SK-N-SH (cell line): ENCODE results near the gene TMEM116.

Experiments
- CHD2 ChIP-seq: fragments of 150-350 bp; IDR thresholded peaks from 2 replicates; pipeline ENCODE4 v1.6.1; 2018; ENCODE audit warnings: low read length; ENCODE audit not compliant: partially characterized antibody
- EZH2phosphoT487 ChIP-seq: fragments of 200-600 bp; sonication (generic); IDR thresholded peaks from 2 replicates; pipeline ENCODE4 v1.6.1; 2017; ENCODE audit warnings: low read depth, mixed run types, mild to moderate bottlenecking, antibody characterized with exemption, moderate library complexity, borderline replicate concordance
- GATA2 ChIP-seq: sonication (generic); formaldehyde crosslinking; IDR thresholded peaks from 2 replicates; pipeline ENCODE4 v1.5.0; 2020; ENCODE audit warnings: mild to moderate bottlenecking, missing genetic modification reagents
- POLR2AphosphoS5 ChIP-seq: IDR thresholded peaks from 2 replicates; pipeline ENCODE4 v1.6.1; 2012; ENCODE audit warnings: low read depth, low read length
- RAD21 ChIP-seq: IDR thresholded peaks from 2 replicates; pipeline ENCODE4 v1.6.1; 2012; ENCODE audit warnings: mild to moderate bottlenecking, low read length
- TCF12 ChIP-seq: IDR thresholded peaks from 2 replicates; pipeline ENCODE4 v1.4.0; 2012
- YY1 ChIP-seq: IDR thresholded peaks from 2 replicates; pipeline ENCODE4 v1.4.0; 2012; ENCODE audit warnings: low read depth, mild to moderate bottlenecking
- TF ChIP-seq, protein P1 (sequence below): fragments of 150-350 bp; IDR thresholded peaks from 2 replicates; pipeline ENCODE4 v1.6.1; 2017; ENCODE audit warnings: antibody characterized with exemption, low read length, low read depth, borderline replicate concordance
- TF ChIP-seq, protein P2 (sequence below): fragments of 200-600 bp; sonication (generic); IDR thresholded peaks from 2 replicates; pipeline ENCODE4 v1.6.1; 2017; ENCODE audit warnings: antibody characterized with exemption, mild to moderate bottlenecking, moderate library complexity
- TF ChIP-seq, protein P3 (sequence below): IDR thresholded peaks from 2 replicates; pipeline ENCODE4 v1.4.0; 2012; ENCODE audit warnings: low read depth, borderline replicate concordance

DNA sequence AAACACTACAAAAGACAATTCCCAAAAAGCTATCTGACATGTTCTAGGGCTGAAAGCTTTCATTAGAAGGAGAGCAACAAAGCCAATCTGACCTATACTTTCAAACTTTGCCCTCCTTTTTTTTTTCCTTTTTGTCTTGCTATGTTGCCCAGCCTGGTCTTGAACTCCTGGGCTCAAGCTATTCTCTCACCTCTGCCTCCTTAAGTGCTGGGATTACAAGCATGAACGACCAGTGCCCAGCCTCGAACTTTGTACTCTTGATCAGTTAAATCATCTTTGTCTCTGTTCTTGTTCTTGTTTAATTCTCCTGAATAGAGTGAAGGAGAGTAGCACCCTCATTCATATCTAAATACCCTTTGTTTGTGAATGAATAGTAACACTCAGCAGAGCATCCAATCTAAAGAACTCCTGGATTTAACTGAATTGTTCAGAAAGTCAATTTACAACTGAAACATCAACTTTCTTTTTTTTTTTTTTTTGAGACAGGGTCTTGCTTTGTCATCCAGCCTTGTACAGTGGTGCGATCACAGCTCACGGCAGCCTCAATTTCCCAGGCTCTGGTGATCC is 22.3 kb upstream of the TMEM116 start:
- TF ChIP-seq TCF12 (no peak), YY1 (no peak), GATA2 (CRISPR knock-in tag) (no peak), POLR2AphosphoS5 (no peak), CHD2 (no peak), EZH2phosphoT487 (no peak), RAD21 (no peak)
- TF ChIP-seq, protein P1, sequence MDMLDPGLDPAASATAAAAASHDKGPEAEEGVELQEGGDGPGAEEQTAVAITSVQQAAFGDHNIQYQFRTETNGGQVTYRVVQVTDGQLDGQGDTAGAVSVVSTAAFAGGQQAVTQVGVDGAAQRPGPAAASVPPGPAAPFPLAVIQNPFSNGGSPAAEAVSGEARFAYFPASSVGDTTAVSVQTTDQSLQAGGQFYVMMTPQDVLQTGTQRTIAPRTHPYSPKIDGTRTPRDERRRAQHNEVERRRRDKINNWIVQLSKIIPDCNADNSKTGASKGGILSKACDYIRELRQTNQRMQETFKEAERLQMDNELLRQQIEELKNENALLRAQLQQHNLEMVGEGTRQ = no peak
- TF ChIP-seq, protein P2, sequence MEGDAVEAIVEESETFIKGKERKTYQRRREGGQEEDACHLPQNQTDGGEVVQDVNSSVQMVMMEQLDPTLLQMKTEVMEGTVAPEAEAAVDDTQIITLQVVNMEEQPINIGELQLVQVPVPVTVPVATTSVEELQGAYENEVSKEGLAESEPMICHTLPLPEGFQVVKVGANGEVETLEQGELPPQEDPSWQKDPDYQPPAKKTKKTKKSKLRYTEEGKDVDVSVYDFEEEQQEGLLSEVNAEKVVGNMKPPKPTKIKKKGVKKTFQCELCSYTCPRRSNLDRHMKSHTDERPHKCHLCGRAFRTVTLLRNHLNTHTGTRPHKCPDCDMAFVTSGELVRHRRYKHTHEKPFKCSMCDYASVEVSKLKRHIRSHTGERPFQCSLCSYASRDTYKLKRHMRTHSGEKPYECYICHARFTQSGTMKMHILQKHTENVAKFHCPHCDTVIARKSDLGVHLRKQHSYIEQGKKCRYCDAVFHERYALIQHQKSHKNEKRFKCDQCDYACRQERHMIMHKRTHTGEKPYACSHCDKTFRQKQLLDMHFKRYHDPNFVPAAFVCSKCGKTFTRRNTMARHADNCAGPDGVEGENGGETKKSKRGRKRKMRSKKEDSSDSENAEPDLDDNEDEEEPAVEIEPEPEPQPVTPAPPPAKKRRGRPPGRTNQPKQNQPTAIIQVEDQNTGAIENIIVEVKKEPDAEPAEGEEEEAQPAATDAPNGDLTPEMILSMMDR = no peak
- TF ChIP-seq, protein P3, sequence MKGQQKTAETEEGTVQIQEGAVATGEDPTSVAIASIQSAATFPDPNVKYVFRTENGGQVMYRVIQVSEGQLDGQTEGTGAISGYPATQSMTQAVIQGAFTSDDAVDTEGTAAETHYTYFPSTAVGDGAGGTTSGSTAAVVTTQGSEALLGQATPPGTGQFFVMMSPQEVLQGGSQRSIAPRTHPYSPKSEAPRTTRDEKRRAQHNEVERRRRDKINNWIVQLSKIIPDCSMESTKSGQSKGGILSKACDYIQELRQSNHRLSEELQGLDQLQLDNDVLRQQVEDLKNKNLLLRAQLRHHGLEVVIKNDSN = no peak
